GM19025 (cell line): ENCODE measurements around the gene DAPK2.

Experiments used
- ATAC-seq: cut with Tn5 transposase; IDR thresholded peaks from one replicate; pipeline ENCODE4 v1.9.1; 2021; ENCODE audit warnings: mild to moderate bottlenecking, low read depth, moderate library complexity; ENCODE audit not compliant: unreplicated experiment

The DAPK2 gene

GRCh38 chr15:64000183-64000951 lies 45.9 kb downstream of the DAPK2 start:
- ATAC-seq, result no peak

GRCh38 chr15:63999177-63999576 lies 47.1 kb downstream of the DAPK2 start:
- no peak for ATAC-seq

GRCh38 chr15:63998489-63998888 lies 47.8 kb downstream of the DAPK2 start:
- no peak for ATAC-seq

GRCh38 chr15:63997715-63998442 lies 48.4 kb downstream of the DAPK2 start:
- ATAC-seq, result no peak

GRCh38 chr15:63996794-63997357 lies 49.4 kb downstream of the DAPK2 start:
- no peak for ATAC-seq

- no peak for ATAC-seq
These were observed 50.5 kb downstream of the DAPK2 start for GRCh38 chr15:63995789-63996188.

- no peak for ATAC-seq
These were observed 52.1 kb downstream of the DAPK2 start for GRCh38 chr15:63994073-63994600.

- no peak for ATAC-seq
These were observed 54.0 kb downstream of the DAPK2 start for GRCh38 chr15:63992300-63992699.

GRCh38 chr15:63991706-63992105 lies 54.6 kb downstream of the DAPK2 start:
- no peak for ATAC-seq

- ATAC-seq, result no peak
These were observed 55.8 kb downstream of the DAPK2 start for GRCh38 chr15:63990454-63990853.

GRCh38 chr15:63987796-63988378 lies 58.4 kb downstream of the DAPK2 start:
- ATAC-seq, result no peak

- peak; percentile 69 for ATAC-seq
These were observed 59.4 kb downstream of the DAPK2 start for GRCh38 chr15:63986751-63987341.

- peak; percentile 20 for ATAC-seq
These were observed 60.1 kb downstream of the DAPK2 start for GRCh38 chr15:63986185-63986680.

GRCh38 chr15:63985221-63986184 lies 60.8 kb downstream of the DAPK2 start:
- ATAC-seq, result no peak

- ATAC-seq, result no peak
These were observed 62.0 kb downstream of the DAPK2 start for GRCh38 chr15:63984331-63984730.

- no peak for ATAC-seq
These were observed 63.1 kb downstream of the DAPK2 start for GRCh38 chr15:63983061-63983711.

GRCh38 chr15:63982381-63982854 lies 63.9 kb downstream of the DAPK2 start:
- ATAC-seq, result no peak

- no peak for ATAC-seq
These were observed 64.5 kb downstream of the DAPK2 start for GRCh38 chr15:63981596-63982320.
